ENCODE measurements around the gene TMEM170A.

The TMEM170A gene

GRCh38 chr16:75497558-75497957 lies 33.1 kb upstream of the TMEM170A start:
- Histone ChIP-seq H3K9me3 (ENCODE audit: low read length) (no peaks in the 10 kb centered on the region), H2AFZ (ENCODE audit: low read length) (no peak overlapping the region), H3K4me1 (ENCODE audit: insufficient read depth, low read length, severe bottlenecking) (no peaks in the 10 kb centered on the region), H3K79me2 (ENCODE audit: insufficient read depth, low read length) (no peaks in the 10 kb centered on the region), H3F3A (ENCODE audit: insufficient read depth, low read length) (no peaks in the 10 kb centered on the region), H3K4me3 (ENCODE audit: low read depth, low read length, poor library complexity, severe bottlenecking) (no peak overlapping the region), H4K20me1 (ENCODE audit: insufficient read depth, low read length) (no peaks in the 10 kb centered on the region), H3K27ac (ENCODE audit: low read depth, low read length, poor library complexity, severe bottlenecking) (no peak overlapping the region), H3K9ac (ENCODE audit: low read length) (no peak overlapping the region), H3K36me3 (ENCODE audit: insufficient read depth, low read length) (no peaks in the 10 kb centered on the region), H3K27me3 (ENCODE audit: insufficient read depth, low read length) (no peaks in the 10 kb centered on the region), H3K9me2 (ENCODE audit: low read depth, low read length) (no peaks in the 10 kb centered on the region), H3K4me2 (ENCODE audit: low read length) (no peak overlapping the region)
- TF ChIP-seq CTCF (IDR thresholded peaks at IDR 0.05; ENCODE audit: low read length) (no peak), EZH2 (IDR thresholded peaks at IDR 0.05; ENCODE audit: borderline replicate concordance, low read length) (no peak)

- Histone ChIP-seq H3K27ac (ENCODE audit: low read depth, low read length, poor library complexity, severe bottlenecking) (no peak within 1 kb of the TSS), H3K9me3 (ENCODE audit: low read length) (no peaks in the 10 kb centered on the region), H3K79me2 (ENCODE audit: insufficient read depth, low read length) (no peaks in the 10 kb centered on the region), H3K9me2 (ENCODE audit: low read depth, low read length) (no peaks in the 10 kb centered on the region), H3K4me1 (ENCODE audit: insufficient read depth, low read length, severe bottlenecking) (peaks cover 6% of the 10 kb centered on the region), H3K4me2 (ENCODE audit: low read length) (peak within 1 kb of the TSS; percentile 33), H2AFZ (ENCODE audit: low read length) (no peak within 1 kb of the TSS), H4K20me1 (ENCODE audit: insufficient read depth, low read length) (no peaks in the 10 kb centered on the region), H3F3A (ENCODE audit: insufficient read depth, low read length) (no peaks in the 10 kb centered on the region), H3K9ac (ENCODE audit: low read length) (no peak within 1 kb of the TSS), H3K27me3 (ENCODE audit: insufficient read depth, low read length) (no peaks in the 10 kb centered on the region), H3K36me3 (ENCODE audit: insufficient read depth, low read length) (no peaks in the 10 kb centered on the region), H3K4me3 (ENCODE audit: low read depth, low read length, poor library complexity, severe bottlenecking) (no peak within 1 kb of the TSS)
- TF ChIP-seq EZH2 (IDR thresholded peaks at IDR 0.05; ENCODE audit: borderline replicate concordance, low read length) (no peak), CTCF (IDR thresholded peaks at IDR 0.05; ENCODE audit: low read length) (no peak)
Observed at GRCh38 chr16:75495076-75495674, 30.7 kb upstream of the TMEM170A start, which contains the start of gene CHST6. Gene CHST6, minus strand, starts transcription at chr16:75495441. Its CDS starts 15,613 bp downstream, at chr16:75479828.

GRCh38 chr16:75494661-75495075 lies 30.2 kb upstream of the TMEM170A start:
- H2AFZ ChIP-seq (ENCODE audit: low read length): no peak overlapping the region
- H3K79me2 ChIP-seq (ENCODE audit: insufficient read depth, low read length): no peaks in the 10 kb centered on the region
- no peaks in the 10 kb centered on the region for H3K9me2 ChIP-seq (ENCODE audit: low read depth, low read length)
- H3K4me2 ChIP-seq (ENCODE audit: low read length): peak overlapping the region; percentile 33; the same call in 1 of the 2 replicates
- H3K9ac ChIP-seq (ENCODE audit: low read length): no peak overlapping the region
- H3K9me3 ChIP-seq (ENCODE audit: low read length): no peaks in the 10 kb centered on the region
- no peak overlapping the region for H3K4me3 ChIP-seq (ENCODE audit: low read depth, low read length, poor library complexity, severe bottlenecking)
- TF ChIP-seq CTCF (IDR thresholded peaks at IDR 0.05; ENCODE audit: low read length) (no peak), EZH2 (IDR thresholded peaks at IDR 0.05; ENCODE audit: borderline replicate concordance, low read length) (no peak)
- H3F3A ChIP-seq (ENCODE audit: insufficient read depth, low read length): no peaks in the 10 kb centered on the region
- H3K36me3 ChIP-seq (ENCODE audit: insufficient read depth, low read length): no peaks in the 10 kb centered on the region
- H3K27ac ChIP-seq (ENCODE audit: low read depth, low read length, poor library complexity, severe bottlenecking): no peak overlapping the region
- H3K4me1 ChIP-seq (ENCODE audit: insufficient read depth, low read length, severe bottlenecking): peaks cover 6% of the 10 kb centered on the region
- no peaks in the 10 kb centered on the region for H3K27me3 ChIP-seq (ENCODE audit: insufficient read depth, low read length)
- H4K20me1 ChIP-seq (ENCODE audit: insufficient read depth, low read length): no peaks in the 10 kb centered on the region

Measured in OCI-LY1 (cell line).